HepG2 (cell line): ENCODE data around the gene NLGN2.

Experiments used
- CHD4 ChIP-seq: fragments of 200-600 bp; sonication (generic); IDR thresholded peaks from 2 replicates; pipeline ENCODE4 v1.7.0; 2017; ENCODE audit warnings: mild to moderate bottlenecking, low read length, borderline replicate concordance
- DBP ChIP-seq: sonication (generic); formaldehyde crosslinking; IDR thresholded peaks from 2 replicates; pipeline ENCODE4 v1.4.0; 2020; ENCODE audit warnings: missing genetic modification reagents; ENCODE audit errors: not compliant biosample characterization
- EEA1 ChIP-seq: sonication (generic); formaldehyde crosslinking; IDR thresholded peaks from 2 replicates; pipeline ENCODE4 v1.5.1; 2020; ENCODE audit warnings: mild to moderate bottlenecking, missing genetic modification reagents, borderline replicate concordance
- EP300 ChIP-seq, 3 experiments: sonication (generic) in 1 of 3; formaldehyde crosslinking in 1 of 3; IDR thresholded peaks; 2 replicates each; pipeline versions ENCODE4 v1.5.1 to v1.6.1; 2011 to 2020; ENCODE audit warnings: low read depth in 2 of 3, low read length in 2 of 3, borderline replicate concordance in 1 of 3, improper control_type of control experiment in 1 of 3, mild to moderate bottlenecking in 1 of 3, missing genetic modification reagents in 1 of 3, moderate library complexity in 1 of 3
- GPBP1L1 ChIP-seq: sonication (generic); formaldehyde crosslinking; IDR thresholded peaks from 2 replicates; pipeline ENCODE4 v1.5.0; 2020; ENCODE audit warnings: mild to moderate bottlenecking, missing genetic modification reagents
- NCOR1 ChIP-seq: fragments of 200-600 bp; sonication (generic); IDR thresholded peaks from 2 replicates; pipeline ENCODE4 v1.7.0; 2017; ENCODE audit warnings: antibody characterized with exemption, low read length, borderline replicate concordance
- NONO ChIP-seq, 2 experiments: fragments of 450-650 bp in 1 of 2; sonication (generic) in 1 of 2; formaldehyde crosslinking in 1 of 2; IDR thresholded peaks in 1 of 2; conservative IDR thresholded peaks in 1 of 2; 2 replicates each; pipeline versions ENCODE4 v1.6.1 to v1.8.0; 2017 to 2022; ENCODE audit warnings: mild to moderate bottlenecking in 1 of 2, missing genetic modification reagents in 1 of 2, moderate library complexity in 1 of 2
- POLR2A ChIP-seq, 2 experiments: IDR thresholded peaks; 2 replicates each; pipeline ENCODE4 v1.6.1; 2011; ENCODE audit warnings: low read depth in 2 of 2, low read length in 2 of 2, mild to moderate bottlenecking in 1 of 2, moderate library complexity in 1 of 2; ENCODE audit not compliant: insufficient read depth in 1 of 2
- POLR2AphosphoS5 ChIP-seq: IDR thresholded peaks from 2 replicates; pipeline ENCODE4 v1.6.1; 2012; ENCODE audit warnings: low read depth, low read length
- SOX13 ChIP-seq, 3 experiments: fragments of 450-650 bp in 1 of 3; sonication (generic) in 1 of 3; formaldehyde crosslinking in 1 of 3; IDR thresholded peaks in 2 of 3; conservative IDR thresholded peaks in 1 of 3; 2 replicates each; pipeline versions ENCODE4 v1.5.0 to v1.6.1; 2016 to 2020; ENCODE audit warnings: antibody characterized with exemption in 1 of 3, mild to moderate bottlenecking in 1 of 3, missing compliant biosample characterization in 1 of 3, missing genetic modification reagents in 1 of 3, moderate library complexity in 1 of 3
- TCF12 ChIP-seq, 2 experiments: fragments of 450-650 bp in 1 of 2; sonication (generic) in 1 of 2; formaldehyde crosslinking in 1 of 2; IDR thresholded peaks; 2 replicates each; pipeline versions ENCODE4 v1.6.1 to v1.8.0; 2017 to 2022; ENCODE audit warnings: antibody characterized with exemption in 1 of 2, mild to moderate bottlenecking in 1 of 2, missing genetic modification reagents in 1 of 2, moderate library complexity in 1 of 2
- THRA ChIP-seq: sonication (generic); formaldehyde crosslinking; IDR thresholded peaks from 2 replicates; pipeline ENCODE4 v1.4.0; 2020; ENCODE audit warnings: missing genetic modification reagents, borderline replicate concordance
- TF ChIP-seq, protein P1 (sequence below): sonication (generic); formaldehyde crosslinking; IDR thresholded peaks from 2 replicates; pipeline ENCODE4 v1.4.0; 2020; ENCODE audit warnings: missing genetic modification reagents, borderline replicate concordance

GRCh38 chr17:7382901-7383300 lies 24.7 kb upstream of the NLGN2 start:
- TF ChIP-seq CHD4 (no peak), POLR2A (IDR thresholded peaks at IDR 0.05; ENCODE audit: insufficient read depth in 1 of 2, low read depth in 2 of 2, low read length in 2 of 2) (no peak), NONO (IDR thresholded peaks at IDR 0.05) (no peak), NONO (CRISPR knock-in tag; conservative IDR thresholded peaks at IDR 0.05) (no peak), EP300 (IDR thresholded peaks at IDR 0.05; ENCODE audit: low read depth in 2 of 2, low read length in 2 of 2) (no peak), EP300 (CRISPR knock-in tag; IDR thresholded peaks at IDR 0.05; ENCODE audit: borderline replicate concordance) (no peak), GPBP1L1 (no peak), DBP (CRISPR knock-in tag) (no peak), EEA1 (no peak), NCOR1 (no peak), POLR2AphosphoS5 (no peak), SOX13 (IDR thresholded peaks at IDR 0.05) (no peak), SOX13 (CRISPR knock-in tag; conservative IDR thresholded peaks at IDR 0.05 in 1 of 2, IDR thresholded peaks at IDR 0.05 in 1 of 2) (no peak), THRA (no peak), TCF12 (IDR thresholded peaks at IDR 0.05) (no peak), TCF12 (CRISPR knock-in tag; IDR thresholded peaks at IDR 0.05) (no peak)
- TF ChIP-seq, protein P1, sequence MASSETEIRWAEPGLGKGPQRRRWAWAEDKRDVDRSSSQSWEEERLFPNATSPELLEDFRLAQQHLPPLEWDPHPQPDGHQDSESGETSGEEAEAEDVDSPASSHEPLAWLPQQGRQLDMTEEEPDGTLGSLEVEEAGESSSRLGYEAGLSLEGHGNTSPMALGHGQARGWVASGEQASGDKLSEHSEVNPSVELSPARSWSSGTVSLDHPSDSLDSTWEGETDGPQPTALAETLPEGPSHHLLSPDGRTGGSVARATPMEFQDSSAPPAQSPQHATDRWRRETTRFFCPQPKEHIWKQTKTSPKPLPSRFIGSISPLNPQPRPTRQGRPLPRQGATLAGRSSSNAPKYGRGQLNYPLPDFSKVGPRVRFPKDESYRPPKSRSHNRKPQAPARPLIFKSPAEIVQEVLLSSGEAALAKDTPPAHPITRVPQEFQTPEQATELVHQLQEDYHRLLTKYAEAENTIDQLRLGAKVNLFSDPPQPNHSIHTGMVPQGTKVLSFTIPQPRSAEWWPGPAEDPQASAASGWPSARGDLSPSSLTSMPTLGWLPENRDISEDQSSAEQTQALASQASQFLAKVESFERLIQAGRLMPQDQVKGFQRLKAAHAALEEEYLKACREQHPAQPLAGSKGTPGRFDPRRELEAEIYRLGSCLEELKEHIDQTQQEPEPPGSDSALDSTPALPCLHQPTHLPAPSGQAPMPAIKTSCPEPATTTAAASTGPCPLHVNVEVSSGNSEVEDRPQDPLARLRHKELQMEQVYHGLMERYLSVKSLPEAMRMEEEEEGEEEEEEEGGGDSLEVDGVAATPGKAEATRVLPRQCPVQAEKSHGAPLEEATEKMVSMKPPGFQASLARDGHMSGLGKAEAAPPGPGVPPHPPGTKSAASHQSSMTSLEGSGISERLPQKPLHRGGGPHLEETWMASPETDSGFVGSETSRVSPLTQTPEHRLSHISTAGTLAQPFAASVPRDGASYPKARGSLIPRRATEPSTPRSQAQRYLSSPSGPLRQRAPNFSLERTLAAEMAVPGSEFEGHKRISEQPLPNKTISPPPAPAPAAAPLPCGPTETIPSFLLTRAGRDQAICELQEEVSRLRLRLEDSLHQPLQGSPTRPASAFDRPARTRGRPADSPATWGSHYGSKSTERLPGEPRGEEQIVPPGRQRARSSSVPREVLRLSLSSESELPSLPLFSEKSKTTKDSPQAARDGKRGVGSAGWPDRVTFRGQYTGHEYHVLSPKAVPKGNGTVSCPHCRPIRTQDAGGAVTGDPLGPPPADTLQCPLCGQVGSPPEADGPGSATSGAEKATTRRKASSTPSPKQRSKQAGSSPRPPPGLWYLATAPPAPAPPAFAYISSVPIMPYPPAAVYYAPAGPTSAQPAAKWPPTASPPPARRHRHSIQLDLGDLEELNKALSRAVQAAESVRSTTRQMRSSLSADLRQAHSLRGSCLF (CRISPR knock-in tag), result no peak
